ENCODE data around the gene DMRT3.
"Not testable (repeated sequence)": the region's sequence is repeated elsewhere in the genome, so short reads cannot be mapped to it uniquely, and the experiment has no call there.

The DMRT3 gene

DNA sequence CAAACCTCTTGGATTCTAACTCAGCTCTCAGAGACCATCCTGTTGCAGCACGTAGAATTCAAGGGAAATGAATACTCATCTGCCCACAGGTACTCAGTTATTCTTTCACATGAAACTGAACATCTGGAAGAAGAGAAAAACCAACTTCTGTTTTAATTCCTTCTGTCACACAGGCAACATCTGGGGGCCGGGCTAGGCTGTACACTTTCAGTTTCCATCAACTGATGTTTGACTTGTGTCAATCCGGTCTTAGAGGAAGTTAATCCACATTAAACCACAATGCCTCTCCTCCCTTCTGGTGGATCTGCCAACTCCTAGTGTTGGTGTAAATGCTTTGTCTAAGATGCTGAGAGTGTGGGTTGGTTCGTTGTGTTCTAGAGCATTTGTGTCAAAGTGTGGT is 17.6 kb downstream of the DMRT3 start:
- peak overlapping the region; percentile 39 for H3K4me2 ChIP-seq (ENCODE audit: low read length)
- H3K27me3 ChIP-seq (ENCODE audit: low read depth, low read length) = 0 out of 2 replicates have a peak, but pooled peaks cover 2% of the 10 kb centered on the region
- H3K9me3 ChIP-seq (ENCODE audit: insufficient read depth, low read length) = no peaks in the 10 kb centered on the region

DNA sequence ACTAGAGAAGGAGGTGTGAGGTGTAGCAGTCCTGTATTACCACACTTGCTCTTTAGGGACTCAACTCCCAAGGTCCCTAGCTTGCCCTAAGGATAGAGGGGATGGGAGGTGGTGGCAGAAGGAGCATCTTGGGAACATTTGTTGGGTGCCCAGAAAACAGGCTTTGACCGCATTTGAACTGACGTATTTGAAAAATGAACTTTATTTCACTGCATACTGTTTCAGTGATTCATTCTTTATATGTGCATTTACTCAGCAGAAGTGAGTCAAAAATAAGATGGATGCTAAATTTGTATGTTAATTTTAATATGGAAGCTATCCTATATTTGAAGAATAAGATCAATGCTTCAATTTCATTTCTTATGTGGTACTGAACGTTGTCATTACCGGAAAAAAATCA is 18.7 kb downstream of the DMRT3 start:
- Histone ChIP-seq H2AFZ (ENCODE audit: low read depth, low read length) (no peak overlapping the region), H3K4me1 (ENCODE audit: low read length) (peaks cover 27% of the 10 kb centered on the region), H3K36me3 (replicated peaks; ENCODE audit: low read depth, low read length) (no peaks in the 10 kb centered on the region), H3K9me3 (ENCODE audit: insufficient read depth, low read length) (no peaks in the 10 kb centered on the region), H3K27ac (ENCODE audit: low read length) (no peak overlapping the region), H3K9ac (ENCODE audit: low read length) (no peak overlapping the region), H3K79me2 (ENCODE audit: low read length) (no peaks in the 10 kb centered on the region), H4K20me1 (ENCODE audit: insufficient read depth, low read length) (no peaks in the 10 kb centered on the region), H3K4me3 (ENCODE audit: low read length) (no peak overlapping the region), H3K27me3 (ENCODE audit: low read depth, low read length) (0 out of 2 replicates have a peak, but pooled peaks cover 2% of the 10 kb centered on the region), H3K4me2 (ENCODE audit: low read length) (no peak overlapping the region)
- TF ChIP-seq, protein P1, sequence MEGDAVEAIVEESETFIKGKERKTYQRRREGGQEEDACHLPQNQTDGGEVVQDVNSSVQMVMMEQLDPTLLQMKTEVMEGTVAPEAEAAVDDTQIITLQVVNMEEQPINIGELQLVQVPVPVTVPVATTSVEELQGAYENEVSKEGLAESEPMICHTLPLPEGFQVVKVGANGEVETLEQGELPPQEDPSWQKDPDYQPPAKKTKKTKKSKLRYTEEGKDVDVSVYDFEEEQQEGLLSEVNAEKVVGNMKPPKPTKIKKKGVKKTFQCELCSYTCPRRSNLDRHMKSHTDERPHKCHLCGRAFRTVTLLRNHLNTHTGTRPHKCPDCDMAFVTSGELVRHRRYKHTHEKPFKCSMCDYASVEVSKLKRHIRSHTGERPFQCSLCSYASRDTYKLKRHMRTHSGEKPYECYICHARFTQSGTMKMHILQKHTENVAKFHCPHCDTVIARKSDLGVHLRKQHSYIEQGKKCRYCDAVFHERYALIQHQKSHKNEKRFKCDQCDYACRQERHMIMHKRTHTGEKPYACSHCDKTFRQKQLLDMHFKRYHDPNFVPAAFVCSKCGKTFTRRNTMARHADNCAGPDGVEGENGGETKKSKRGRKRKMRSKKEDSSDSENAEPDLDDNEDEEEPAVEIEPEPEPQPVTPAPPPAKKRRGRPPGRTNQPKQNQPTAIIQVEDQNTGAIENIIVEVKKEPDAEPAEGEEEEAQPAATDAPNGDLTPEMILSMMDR (IDR thresholded peaks at IDR 0.05; ENCODE audit: low read depth, low read length) = no peak
- TF ChIP-seq EZH2phosphoT487 (IDR thresholded peaks at IDR 0.05; ENCODE audit: low read depth) = no peak

More for the DNA sequence above, 17.6 kb downstream of the DMRT3 start:
- H3K36me3 ChIP-seq (replicated peaks; ENCODE audit: low read depth, low read length) = no peaks in the 10 kb centered on the region
- H2AFZ ChIP-seq (ENCODE audit: low read depth, low read length) = no peak overlapping the region
- H3K27ac ChIP-seq (ENCODE audit: low read length) = no peak overlapping the region
- H3K79me2 ChIP-seq (ENCODE audit: low read length) = no peaks in the 10 kb centered on the region
- no peak for TF ChIP-seq EZH2phosphoT487 (IDR thresholded peaks at IDR 0.05; ENCODE audit: low read depth)
- TF ChIP-seq, protein P1 (IDR thresholded peaks at IDR 0.05; ENCODE audit: low read depth, low read length) = no peak
- no peak overlapping the region for H3K9ac ChIP-seq (ENCODE audit: low read length)
- no peak overlapping the region for H3K4me3 ChIP-seq (ENCODE audit: low read length)
- H4K20me1 ChIP-seq (ENCODE audit: insufficient read depth, low read length) = no peaks in the 10 kb centered on the region
- peaks cover 15% of the 10 kb centered on the region for H3K4me1 ChIP-seq (ENCODE audit: low read length)

DNA sequence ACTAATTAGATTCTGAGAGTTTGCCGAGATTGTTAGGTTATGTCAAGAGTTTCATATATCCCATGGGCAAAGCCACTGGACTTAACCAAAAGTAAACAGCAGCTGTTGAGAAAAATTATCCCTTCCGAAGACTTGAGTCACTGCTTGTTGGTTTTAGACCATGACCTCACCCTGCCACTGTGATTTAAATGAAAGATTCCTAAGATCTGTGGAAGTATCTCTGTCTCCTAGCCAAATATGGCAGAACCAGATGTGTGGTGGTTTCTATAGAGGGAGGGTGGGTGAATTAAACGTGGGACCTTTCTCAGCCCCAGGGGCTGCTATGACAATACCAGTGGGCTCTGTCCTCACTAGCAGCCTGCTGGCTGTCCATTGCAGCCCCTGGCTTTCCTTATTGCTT is 19.3 kb downstream of the DMRT3 start:
- Histone ChIP-seq H3K36me3 (replicated peaks; ENCODE audit: low read depth, low read length) (no peaks in the 10 kb centered on the region), H3K27me3 (ENCODE audit: low read depth, low read length) (0 out of 2 replicates have a peak, but pooled peaks cover 2% of the 10 kb centered on the region), H3K79me2 (ENCODE audit: low read length) (no peaks in the 10 kb centered on the region), H3K4me2 (ENCODE audit: low read length) (no peak overlapping the region), H2AFZ (ENCODE audit: low read depth, low read length) (no peak overlapping the region), H3K4me1 (ENCODE audit: low read length) (peaks cover 28% of the 10 kb centered on the region), H4K20me1 (ENCODE audit: insufficient read depth, low read length) (no peaks in the 10 kb centered on the region), H3K27ac (ENCODE audit: low read length) (no peak overlapping the region), H3K4me3 (ENCODE audit: low read length) (no peak overlapping the region), H3K9ac (ENCODE audit: low read length) (no peak overlapping the region), H3K9me3 (ENCODE audit: insufficient read depth, low read length) (no peaks in the 10 kb centered on the region)
- TF ChIP-seq, protein P1 (IDR thresholded peaks at IDR 0.05; ENCODE audit: low read depth, low read length) = no peak
- no peak for TF ChIP-seq EZH2phosphoT487 (IDR thresholded peaks at IDR 0.05; ENCODE audit: low read depth)

DNA sequence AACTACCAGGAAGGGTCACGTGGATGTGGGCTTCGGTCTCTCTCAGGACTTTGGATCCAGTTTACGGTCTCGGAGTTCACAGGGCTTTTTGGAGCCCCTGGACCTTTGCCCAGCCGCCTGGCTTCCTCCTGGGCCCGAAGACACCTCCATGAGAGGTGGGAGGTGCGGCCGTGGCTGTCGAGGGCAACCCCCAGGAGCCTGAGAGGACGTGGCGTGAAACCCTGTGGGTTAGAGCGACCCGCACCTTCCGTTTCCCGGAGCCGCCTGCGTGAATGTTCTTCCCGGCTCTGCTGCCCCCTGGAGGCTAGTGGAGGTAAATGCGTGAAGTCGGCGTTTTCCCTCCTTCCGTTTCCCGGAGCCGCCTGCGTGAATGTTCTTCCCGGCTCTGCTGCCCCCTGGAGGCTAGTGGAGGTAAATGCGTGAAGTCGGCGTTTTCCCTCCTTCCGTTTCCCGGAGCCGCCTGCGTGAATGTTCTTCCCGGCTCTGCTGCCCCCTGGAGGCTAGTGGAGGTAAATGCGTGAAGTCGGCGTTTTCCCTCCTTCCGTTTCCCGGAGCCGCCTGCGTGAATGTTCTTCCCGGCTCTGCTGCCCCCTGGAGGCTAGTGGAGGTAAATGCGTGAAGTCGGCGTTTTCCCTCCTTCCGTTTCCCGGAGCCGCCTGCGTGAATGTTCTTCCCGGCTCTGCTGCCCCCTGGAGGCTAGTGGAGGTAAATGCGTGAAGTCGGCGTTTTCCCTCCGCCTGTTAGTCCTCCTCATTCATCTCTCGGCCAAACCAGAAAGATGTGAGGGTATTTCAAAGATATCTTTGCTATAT is 22.1 kb downstream of the DMRT3 start:
- Histone ChIP-seq H3K27ac (ENCODE audit: low read length) (peak overlapping the region; percentile 86), H3K9ac (ENCODE audit: low read length) (peak overlapping the region; percentile 93), H2AFZ (ENCODE audit: low read depth, low read length) (peak overlapping the region; percentile 100), H3K4me1 (ENCODE audit: low read length) (peaks cover 30% of the 10 kb centered on the region), H3K4me3 (ENCODE audit: low read length) (peak overlapping the region; percentile 95), H3K4me2 (ENCODE audit: low read length) (peak overlapping the region; percentile 93)
- not testable (repeated sequence) for H3K79me2 ChIP-seq (ENCODE audit: low read length); H3K9me3 ChIP-seq (ENCODE audit: insufficient read depth, low read length); H4K20me1 ChIP-seq (ENCODE audit: insufficient read depth, low read length); H3K27me3 ChIP-seq (ENCODE audit: low read depth, low read length); H3K36me3 ChIP-seq (replicated peaks; ENCODE audit: low read depth, low read length)
- TF ChIP-seq, protein P1 (IDR thresholded peaks at IDR 0.05; ENCODE audit: low read depth, low read length) = peak; percentile 68
